K562 (cell line): Measurements from ENCODE around the gene SPIB. TPM values are rescaled to one million over a fixed set of nuclear protein-coding genes. Genes with fewer than 3 reads are reported as not detected.

Source experiments
- BRD9 ChIP-seq: fragments of 450-650 bp; IDR thresholded peaks from 2 replicates; pipeline ENCODE4 v1.6.1; 2018; ENCODE audit warnings: low read depth; ENCODE audit not compliant: partially characterized antibody
- E2F4 ChIP-seq: sonication (generic); formaldehyde crosslinking; IDR thresholded peaks from 2 replicates; pipeline ENCODE4 v1.8.0; 2022; ENCODE audit warnings: mild to moderate bottlenecking, low read depth, missing genetic modification reagents
- ELF4 ChIP-seq: fragments of 450-650 bp; formaldehyde crosslinking; IDR thresholded peaks from 2 replicates; pipeline ENCODE4 v1.4.0; 2022; ENCODE audit warnings: missing genetic modification characterization
- IRF2 ChIP-seq: sonication (generic); formaldehyde crosslinking; IDR thresholded peaks from 2 replicates; pipeline ENCODE4 v1.8.1; 2022; ENCODE audit warnings: mild to moderate bottlenecking, missing genetic modification reagents
- JUN ChIP-seq, 2 experiments: sonication (generic) in 1 of 2; formaldehyde crosslinking in 1 of 2; IDR thresholded peaks; 2 replicates each; pipeline versions ENCODE4 v1.6.1 to v1.8.0; 2012 to 2022; ENCODE audit warnings: borderline replicate concordance in 2 of 2, mild to moderate bottlenecking in 2 of 2, improper control_type of control experiment in 1 of 2, low read depth in 1 of 2, low read length in 1 of 2, missing genetic modification reagents in 1 of 2
- LARP7 ChIP-seq: fragments of 450-650 bp; IDR thresholded peaks from 2 replicates; pipeline ENCODE4 v1.6.1; 2016
- MTA3 ChIP-seq: fragments of 450-650 bp; formaldehyde crosslinking; IDR thresholded peaks from 2 replicates; pipeline ENCODE4 v1.6.1; 2017; ENCODE audit warnings: mild to moderate bottlenecking, borderline replicate concordance
- NCOA4 ChIP-seq: fragments of 450-650 bp; IDR thresholded peaks from 2 replicates; pipeline ENCODE4 v1.6.1; 2018; ENCODE audit warnings: mild to moderate bottlenecking; ENCODE audit not compliant: partially characterized antibody
- SMARCB1 ChIP-seq: IDR thresholded peaks from 2 replicates; pipeline ENCODE4 v1.6.1; 2011; ENCODE audit warnings: improper control_type of control experiment, low read depth; ENCODE audit not compliant: insufficient read length
- SRSF1 ChIP-seq: fragments of 200-400 bp; formaldehyde crosslinking; IDR thresholded peaks from 2 replicates; pipeline ENCODE4 v1.6.1; 2017; ENCODE audit warnings: mild to moderate bottlenecking, low read depth, low read length, moderate library complexity
- SRSF3 ChIP-seq: fragments of 200-400 bp; formaldehyde crosslinking; IDR thresholded peaks from 2 replicates; pipeline ENCODE4 v1.6.1; 2016; ENCODE audit warnings: mild to moderate bottlenecking, low read length, moderate library complexity; ENCODE audit not compliant: insufficient read depth
- SRSF7 ChIP-seq: fragments of 200-400 bp; formaldehyde crosslinking; optimal IDR thresholded peaks from 2 replicates; pipeline ENCODE3; 2017; ENCODE audit warnings: mild to moderate bottlenecking, low read depth, low read length
- ZNF217 ChIP-seq: sonication (generic); formaldehyde crosslinking; IDR thresholded peaks from 2 replicates; pipeline ENCODE4 v1.8.0; 2022; ENCODE audit warnings: mild to moderate bottlenecking, missing genetic modification reagents
- ZNF589 ChIP-seq: fragments of 200-800 bp; sonication (Bioruptor generic); IDR thresholded peaks from 2 replicates; pipeline ENCODE4 v1.6.1; 2016; ENCODE audit warnings: low read depth, missing genetic modification characterization, missing compliant biosample characterization
- polyA plus RNA-seq, 8 experiments: library from polyadenylated mRNA; depleted of rRNA in 4 of 8; stranded (reverse) in 5 of 8; unstranded in 3 of 8; fragments of >200 nt; fragmentation: Nextera tagmentation in 2 of 8; fragmentation: Illumina TruSeq in 1 of 8; extraction: Ambion mirVana in 2 of 8; extraction: Trizol in 1 of 8; gene quantifications; 2 replicates each; pipeline versions ENCODE4 v1.2.1 to v1.2.3, GENCODE V29; 2011 to 2014; ENCODE audit warnings: inconsistent platforms in 1 of 8, missing spikeins in 1 of 8
- total RNA-seq, 7 experiments: library from RNA; depleted of rRNA in 6 of 7; stranded (reverse); fragments of >200 nt in 6 of 7; fragmentation: Illumina TruSeq in 2 of 7; extraction: Trizol in 2 of 7; gene quantifications; 2 replicates each; pipeline versions ENCODE4 v1.2.1 to v1.2.3, GENCODE V29; 2011 to 2021; ENCODE audit warnings: low replicate concordance in 1 of 7
- TF ChIP-seq, protein P1 (sequence below): fragments of 450-650 bp; IDR thresholded peaks from 2 replicates; pipeline ENCODE4 v1.6.1; 2016; ENCODE audit warnings: low read depth
- TF ChIP-seq, protein P2 (sequence below): fragments of 250-450 bp; sonication (Bioruptor Pico); IDR thresholded peaks from 2 replicates; pipeline ENCODE4 v1.4.0; 2020; ENCODE audit warnings: borderline replicate concordance

SPIB gene
- total and polyA plus RNA-seq, 9 of the 15 experiments (the other 6 are each of a cell fraction or from before 2014, with no cell fraction given) = 0.06 to 1.0 (median 0.43) TPM; not detected in 1

DNA sequence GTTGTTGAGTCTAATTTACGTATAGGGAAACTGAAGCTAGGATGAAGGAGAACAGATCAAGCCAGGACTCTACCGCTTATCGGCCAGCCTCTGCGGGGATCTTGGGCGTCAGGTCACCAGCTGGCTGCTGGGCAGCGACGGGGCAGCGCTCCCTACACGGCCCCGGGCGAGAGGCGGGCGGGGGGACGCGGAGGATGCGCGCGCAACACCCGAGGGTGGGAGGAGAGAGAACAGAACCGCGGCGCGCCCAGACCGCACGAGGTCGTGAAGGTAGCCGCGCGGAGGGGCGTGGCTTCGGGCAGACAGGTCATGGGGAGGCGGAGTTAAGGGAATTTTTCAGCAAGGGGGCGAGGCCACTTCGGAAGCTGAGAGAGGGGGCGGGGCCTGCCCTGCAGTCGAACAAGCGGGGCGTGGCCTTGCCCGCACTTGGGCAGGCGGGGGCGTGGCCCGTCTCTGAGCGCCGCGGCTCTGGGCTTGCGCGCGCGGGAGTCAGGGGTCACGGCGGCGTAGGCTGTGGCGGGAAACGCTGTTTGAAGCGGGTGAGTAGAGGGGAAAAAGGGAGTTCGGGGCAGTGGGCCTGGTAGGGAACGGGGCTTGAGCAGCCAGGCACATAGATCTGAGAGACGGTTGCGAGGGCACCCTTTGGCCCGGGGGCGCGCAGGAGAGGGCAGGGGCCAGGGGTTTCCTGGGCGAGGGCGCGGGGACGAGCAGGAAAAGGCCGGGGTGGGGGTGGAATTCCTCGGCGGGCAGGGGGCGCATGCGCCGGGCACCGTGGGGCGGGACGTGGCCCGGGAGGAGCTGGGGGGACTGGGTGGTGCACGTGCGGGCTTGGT lies 34.7 kb upstream of the SPIB start, which contains the start of gene POLD1 (continued):
- TF ChIP-seq, protein P1, sequence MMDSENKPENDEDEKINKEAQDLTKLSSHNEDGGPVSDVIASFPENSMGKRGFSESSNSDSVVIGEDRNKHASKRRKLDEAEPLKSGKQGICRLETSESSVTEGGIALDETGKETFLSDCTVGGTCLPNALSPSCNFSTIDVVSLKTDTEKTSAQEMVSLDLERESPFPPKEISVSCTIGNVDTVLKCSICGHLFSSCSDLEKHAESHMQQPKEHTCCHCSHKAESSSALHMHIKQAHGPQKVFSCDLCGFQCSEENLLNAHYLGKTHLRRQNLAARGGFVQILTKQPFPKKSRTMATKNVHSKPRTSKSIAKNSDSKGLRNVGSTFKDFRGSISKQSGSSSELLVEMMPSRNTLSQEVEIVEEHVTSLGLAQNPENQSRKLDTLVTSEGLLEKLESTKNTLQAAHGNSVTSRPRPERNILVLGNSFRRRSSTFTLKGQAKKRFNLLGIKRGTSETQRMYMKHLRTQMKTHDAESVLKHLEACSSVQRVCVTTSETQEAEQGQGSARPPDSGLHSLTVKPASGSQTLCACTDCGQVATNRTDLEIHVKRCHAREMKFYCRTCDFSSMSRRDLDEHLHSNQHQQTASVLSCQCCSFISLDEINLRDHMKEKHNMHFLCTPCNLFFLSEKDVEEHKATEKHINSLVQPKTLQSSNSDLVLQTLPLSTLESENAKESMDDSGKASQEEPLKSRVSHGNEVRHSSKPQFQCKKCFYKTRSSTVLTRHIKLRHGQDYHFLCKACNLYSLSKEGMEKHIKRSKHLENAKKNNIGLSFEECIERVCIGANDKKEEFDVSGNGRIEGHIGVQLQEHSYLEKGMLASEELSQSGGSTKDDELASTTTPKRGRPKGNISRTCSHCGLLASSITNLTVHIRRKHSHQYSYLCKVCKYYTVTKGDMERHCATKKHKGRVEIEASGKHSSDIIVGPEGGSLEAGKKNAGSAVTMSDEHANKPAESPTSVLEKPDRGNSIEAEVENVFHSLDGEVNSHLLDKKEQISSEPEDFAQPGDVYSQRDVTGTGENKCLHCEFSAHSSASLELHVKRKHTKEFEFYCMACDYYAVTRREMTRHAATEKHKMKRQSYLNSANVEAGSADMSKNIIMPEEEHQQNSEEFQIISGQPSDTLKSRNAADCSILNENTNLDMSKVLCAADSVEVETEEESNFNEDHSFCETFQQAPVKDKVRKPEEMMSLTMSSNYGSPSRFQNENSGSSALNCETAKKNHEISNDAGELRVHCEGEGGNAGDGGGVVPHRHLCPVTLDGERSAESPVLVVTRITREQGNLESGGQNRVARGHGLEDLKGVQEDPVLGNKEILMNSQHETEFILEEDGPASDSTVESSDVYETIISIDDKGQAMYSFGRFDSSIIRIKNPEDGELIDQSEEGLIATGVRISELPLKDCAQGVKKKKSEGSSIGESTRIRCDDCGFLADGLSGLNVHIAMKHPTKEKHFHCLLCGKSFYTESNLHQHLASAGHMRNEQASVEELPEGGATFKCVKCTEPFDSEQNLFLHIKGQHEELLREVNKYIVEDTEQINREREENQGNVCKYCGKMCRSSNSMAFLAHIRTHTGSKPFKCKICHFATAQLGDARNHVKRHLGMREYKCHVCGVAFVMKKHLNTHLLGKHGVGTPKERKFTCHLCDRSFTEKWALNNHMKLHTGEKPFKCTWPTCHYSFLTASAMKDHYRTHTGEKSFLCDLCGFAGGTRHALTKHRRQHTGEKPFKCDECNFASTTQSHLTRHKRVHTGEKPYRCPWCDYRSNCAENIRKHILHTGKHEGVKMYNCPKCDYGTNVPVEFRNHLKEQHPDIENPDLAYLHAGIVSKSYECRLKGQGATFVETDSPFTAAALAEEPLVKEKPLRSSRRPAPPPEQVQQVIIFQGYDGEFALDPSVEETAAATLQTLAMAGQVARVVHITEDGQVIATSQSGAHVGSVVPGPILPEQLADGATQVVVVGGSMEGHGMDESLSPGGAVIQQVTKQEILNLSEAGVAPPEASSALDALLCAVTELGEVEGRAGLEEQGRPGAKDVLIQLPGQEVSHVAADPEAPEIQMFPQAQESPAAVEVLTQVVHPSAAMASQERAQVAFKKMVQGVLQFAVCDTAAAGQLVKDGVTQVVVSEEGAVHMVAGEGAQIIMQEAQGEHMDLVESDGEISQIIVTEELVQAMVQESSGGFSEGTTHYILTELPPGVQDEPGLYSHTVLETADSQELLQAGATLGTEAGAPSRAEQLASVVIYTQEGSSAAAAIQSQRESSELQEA = no peak
- TF ChIP-seq MTA3 = no peak
- TF ChIP-seq ZNF217 (CRISPR knock-in tag) = no peak
- TF ChIP-seq SRSF7 = no peak
- TF ChIP-seq SRSF1 = no peak
- peak; percentile 90 for TF ChIP-seq ELF4 (CRISPR knock-in tag)
- no peak for TF ChIP-seq IRF2 (CRISPR knock-in tag)
- no peak for TF ChIP-seq SMARCB1
- no peak for TF ChIP-seq ZNF589 (CRISPR knock-in tag)
- no peak for TF ChIP-seq LARP7
- no peak for TF ChIP-seq NCOA4
- no peak for TF ChIP-seq SRSF3
- TF ChIP-seq, protein P2, sequence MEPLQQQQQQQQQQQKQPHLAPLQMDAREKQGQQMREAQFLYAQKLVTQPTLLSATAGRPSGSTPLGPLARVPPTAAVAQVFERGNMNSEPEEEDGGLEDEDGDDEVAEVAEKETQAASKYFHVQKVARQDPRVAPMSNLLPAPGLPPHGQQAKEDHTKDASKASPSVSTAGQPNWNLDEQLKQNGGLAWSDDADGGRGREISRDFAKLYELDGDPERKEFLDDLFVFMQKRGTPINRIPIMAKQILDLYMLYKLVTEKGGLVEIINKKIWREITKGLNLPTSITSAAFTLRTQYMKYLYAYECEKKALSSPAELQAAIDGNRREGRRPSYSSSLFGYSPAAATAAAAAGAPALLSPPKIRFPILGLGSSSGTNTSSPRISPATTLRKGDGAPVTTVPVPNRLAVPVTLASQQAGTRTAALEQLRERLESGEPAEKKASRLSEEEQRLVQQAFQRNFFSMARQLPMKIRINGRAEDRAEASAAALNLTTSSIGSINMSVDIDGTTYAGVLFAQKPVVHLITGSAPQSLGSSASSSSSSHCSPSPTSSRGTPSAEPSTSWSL = no peak
- no peak for TF ChIP-seq JUN (IDR thresholded peaks at IDR 0.05; ENCODE audit: borderline replicate concordance, low read depth, low read length)
- TF ChIP-seq JUN (CRISPR knock-in tag; IDR thresholded peaks at IDR 0.05; ENCODE audit: borderline replicate concordance) = no peak
- TF ChIP-seq E2F4 = peak; percentile 97
- TF ChIP-seq BRD9 = no peak
